HL-60 (cell line): ENCODE measurements around the gene SPOCK2.

Experiments used
- DNase-seq, 2 experiments: peaks; one replicate each; pipeline ENCODE4 v3.0.0-alpha.2; 2010 to 2020; ENCODE audit warnings: low read depth in 1 of 2, low spot score in 1 of 2
- H3K27ac ChIP-seq: fragments of 250-450 bp; sonication (Bioruptor Pico); replicated peaks from 2 replicates; pipeline ENCODE4 v1.5.1; 2020; ENCODE audit warnings: mild to moderate bottlenecking, moderate library complexity
- H3K27me3 ChIP-seq: fragments of 250-450 bp; sonication (Bioruptor Pico); 2 replicates; pipeline ENCODE4 v1.5.1; 2021; ENCODE audit warnings: mild to moderate bottlenecking, moderate library complexity; ENCODE audit not compliant: insufficient read depth, poor library complexity, severe bottlenecking
- H3K4me3 ChIP-seq: replicated peaks from 2 replicates; pipeline ENCODE4 v1.5.1; 2011; ENCODE audit warnings: mild to moderate bottlenecking, control low read depth, low read length; ENCODE audit not compliant: insufficient read depth
- GABPA ChIP-seq: IDR thresholded peaks from 2 replicates; pipeline ENCODE4 v1.6.1; 2012; ENCODE audit warnings: low read depth
- POLR2AphosphoS5 ChIP-seq: IDR thresholded peaks from 2 replicates; pipeline ENCODE4 v1.6.1; 2012; ENCODE audit warnings: low read depth
- SPI1 ChIP-seq: IDR thresholded peaks from 2 replicates; pipeline ENCODE4 v1.6.1; 2012; ENCODE audit warnings: low read depth, mild to moderate bottlenecking, borderline replicate concordance
- TF ChIP-seq, protein P1 (sequence below): IDR thresholded peaks from 2 replicates; pipeline ENCODE4 v1.6.1; 2012; ENCODE audit warnings: low read depth; ENCODE audit not compliant: insufficient replicate concordance
- TF ChIP-seq, protein P2 (sequence below): IDR thresholded peaks from one replicate; pipeline ENCODE4 v1.5.1; 2011; ENCODE audit warnings: low read length, control low read depth, inconsistent platforms; ENCODE audit not compliant: insufficient read depth

SPOCK2 gene

DNA sequence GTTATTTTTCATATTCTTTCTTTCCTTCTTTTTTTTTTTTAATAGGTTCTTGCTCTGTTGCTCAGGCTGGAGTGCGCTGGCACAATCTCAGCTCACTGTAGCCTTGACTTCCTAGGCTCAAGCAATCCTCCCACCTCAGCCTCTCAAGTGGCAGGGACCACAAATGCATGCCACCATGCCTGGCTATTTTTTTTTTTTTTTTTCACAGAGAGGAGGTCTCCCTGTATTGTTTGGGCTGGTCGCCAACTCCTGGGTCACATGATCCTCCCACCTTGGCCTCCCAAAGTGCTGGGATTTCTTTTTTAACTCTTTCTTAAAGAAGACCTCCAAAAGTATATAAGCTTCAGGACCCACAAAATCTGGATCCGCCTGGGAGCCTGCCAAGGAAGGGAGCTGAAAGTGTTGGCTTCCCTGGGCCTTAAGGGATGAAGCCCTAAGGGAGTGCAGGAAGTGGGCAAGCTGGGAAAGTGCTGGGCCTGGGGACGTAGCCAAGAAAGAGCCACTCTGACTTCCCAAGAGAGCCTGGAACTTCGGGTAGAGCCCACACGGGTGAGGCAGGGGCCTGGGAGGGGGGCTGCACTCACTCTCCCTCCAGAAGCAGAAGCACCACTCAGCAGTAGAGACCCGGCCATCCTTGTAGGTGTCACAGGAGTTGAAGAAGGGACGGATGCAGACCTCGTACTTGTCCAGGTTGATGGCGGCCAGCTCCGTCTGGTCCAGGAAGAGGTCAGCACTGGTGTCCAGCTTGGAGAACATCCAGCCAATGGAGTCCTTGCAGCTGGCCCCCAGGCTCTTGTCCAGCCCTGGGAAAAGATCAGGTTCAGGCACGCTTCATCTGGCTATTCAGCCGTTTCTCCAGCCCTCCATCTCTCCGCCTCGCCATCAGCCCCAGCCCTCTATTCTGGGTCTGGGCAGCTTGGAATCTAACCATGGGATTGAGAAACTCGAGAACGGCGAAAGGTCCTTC, 21.8 kb downstream of the SPOCK2 start:
- H3K27me3 ChIP-seq: no peaks in the 10 kb centered on the region
- H3K4me3 ChIP-seq: no peak overlapping the region
- no peak overlapping the region for H3K27ac ChIP-seq
- DNase-seq: no peak
- TF ChIP-seq, protein P1, sequence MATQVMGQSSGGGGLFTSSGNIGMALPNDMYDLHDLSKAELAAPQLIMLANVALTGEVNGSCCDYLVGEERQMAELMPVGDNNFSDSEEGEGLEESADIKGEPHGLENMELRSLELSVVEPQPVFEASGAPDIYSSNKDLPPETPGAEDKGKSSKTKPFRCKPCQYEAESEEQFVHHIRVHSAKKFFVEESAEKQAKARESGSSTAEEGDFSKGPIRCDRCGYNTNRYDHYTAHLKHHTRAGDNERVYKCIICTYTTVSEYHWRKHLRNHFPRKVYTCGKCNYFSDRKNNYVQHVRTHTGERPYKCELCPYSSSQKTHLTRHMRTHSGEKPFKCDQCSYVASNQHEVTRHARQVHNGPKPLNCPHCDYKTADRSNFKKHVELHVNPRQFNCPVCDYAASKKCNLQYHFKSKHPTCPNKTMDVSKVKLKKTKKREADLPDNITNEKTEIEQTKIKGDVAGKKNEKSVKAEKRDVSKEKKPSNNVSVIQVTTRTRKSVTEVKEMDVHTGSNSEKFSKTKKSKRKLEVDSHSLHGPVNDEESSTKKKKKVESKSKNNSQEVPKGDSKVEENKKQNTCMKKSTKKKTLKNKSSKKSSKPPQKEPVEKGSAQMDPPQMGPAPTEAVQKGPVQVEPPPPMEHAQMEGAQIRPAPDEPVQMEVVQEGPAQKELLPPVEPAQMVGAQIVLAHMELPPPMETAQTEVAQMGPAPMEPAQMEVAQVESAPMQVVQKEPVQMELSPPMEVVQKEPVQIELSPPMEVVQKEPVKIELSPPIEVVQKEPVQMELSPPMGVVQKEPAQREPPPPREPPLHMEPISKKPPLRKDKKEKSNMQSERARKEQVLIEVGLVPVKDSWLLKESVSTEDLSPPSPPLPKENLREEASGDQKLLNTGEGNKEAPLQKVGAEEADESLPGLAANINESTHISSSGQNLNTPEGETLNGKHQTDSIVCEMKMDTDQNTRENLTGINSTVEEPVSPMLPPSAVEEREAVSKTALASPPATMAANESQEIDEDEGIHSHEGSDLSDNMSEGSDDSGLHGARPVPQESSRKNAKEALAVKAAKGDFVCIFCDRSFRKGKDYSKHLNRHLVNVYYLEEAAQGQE: no peak
- TF ChIP-seq GABPA (no peak), POLR2AphosphoS5 (no peak), SPI1 (no peak)
- TF ChIP-seq, protein P2, sequence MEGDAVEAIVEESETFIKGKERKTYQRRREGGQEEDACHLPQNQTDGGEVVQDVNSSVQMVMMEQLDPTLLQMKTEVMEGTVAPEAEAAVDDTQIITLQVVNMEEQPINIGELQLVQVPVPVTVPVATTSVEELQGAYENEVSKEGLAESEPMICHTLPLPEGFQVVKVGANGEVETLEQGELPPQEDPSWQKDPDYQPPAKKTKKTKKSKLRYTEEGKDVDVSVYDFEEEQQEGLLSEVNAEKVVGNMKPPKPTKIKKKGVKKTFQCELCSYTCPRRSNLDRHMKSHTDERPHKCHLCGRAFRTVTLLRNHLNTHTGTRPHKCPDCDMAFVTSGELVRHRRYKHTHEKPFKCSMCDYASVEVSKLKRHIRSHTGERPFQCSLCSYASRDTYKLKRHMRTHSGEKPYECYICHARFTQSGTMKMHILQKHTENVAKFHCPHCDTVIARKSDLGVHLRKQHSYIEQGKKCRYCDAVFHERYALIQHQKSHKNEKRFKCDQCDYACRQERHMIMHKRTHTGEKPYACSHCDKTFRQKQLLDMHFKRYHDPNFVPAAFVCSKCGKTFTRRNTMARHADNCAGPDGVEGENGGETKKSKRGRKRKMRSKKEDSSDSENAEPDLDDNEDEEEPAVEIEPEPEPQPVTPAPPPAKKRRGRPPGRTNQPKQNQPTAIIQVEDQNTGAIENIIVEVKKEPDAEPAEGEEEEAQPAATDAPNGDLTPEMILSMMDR: no peak

DNA sequence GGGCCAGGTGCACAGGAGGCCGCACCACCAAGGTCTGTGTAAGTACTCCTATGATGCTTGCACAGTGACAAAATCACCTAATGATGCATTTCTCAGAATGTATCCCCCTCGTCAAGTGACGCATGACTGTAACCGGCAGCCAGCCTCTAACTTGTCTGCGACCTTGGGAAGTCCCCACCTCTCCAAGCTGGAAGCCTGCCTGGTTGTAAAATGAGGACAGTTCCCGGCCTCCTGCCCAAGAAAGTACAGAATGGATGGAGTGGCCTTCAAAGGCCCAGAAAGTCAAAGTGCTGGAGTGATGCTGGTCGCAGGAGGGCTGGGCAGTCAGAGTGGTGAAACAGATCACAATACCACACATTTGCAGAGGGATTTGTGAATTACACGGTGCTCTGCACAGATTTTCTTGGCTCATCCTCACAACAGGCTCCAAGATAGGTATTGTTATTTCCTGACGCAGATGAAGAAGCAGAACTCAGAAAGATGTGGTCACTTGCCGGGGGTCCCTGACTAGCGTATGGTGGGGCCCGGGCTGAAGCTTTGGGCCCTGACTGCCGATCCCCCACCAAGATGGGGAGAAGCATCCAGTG, 22.8 kb downstream of the SPOCK2 start:
- Histone ChIP-seq H3K4me3 (no peak overlapping the region), H3K27me3 (no peaks in the 10 kb centered on the region), H3K27ac (no peak overlapping the region)
- TF ChIP-seq, protein P2: no peak
- TF ChIP-seq SPI1: no peak
- TF ChIP-seq POLR2AphosphoS5: no peak
- TF ChIP-seq GABPA: no peak
- TF ChIP-seq, protein P1: no peak
- DNase-seq: no peak

DNA sequence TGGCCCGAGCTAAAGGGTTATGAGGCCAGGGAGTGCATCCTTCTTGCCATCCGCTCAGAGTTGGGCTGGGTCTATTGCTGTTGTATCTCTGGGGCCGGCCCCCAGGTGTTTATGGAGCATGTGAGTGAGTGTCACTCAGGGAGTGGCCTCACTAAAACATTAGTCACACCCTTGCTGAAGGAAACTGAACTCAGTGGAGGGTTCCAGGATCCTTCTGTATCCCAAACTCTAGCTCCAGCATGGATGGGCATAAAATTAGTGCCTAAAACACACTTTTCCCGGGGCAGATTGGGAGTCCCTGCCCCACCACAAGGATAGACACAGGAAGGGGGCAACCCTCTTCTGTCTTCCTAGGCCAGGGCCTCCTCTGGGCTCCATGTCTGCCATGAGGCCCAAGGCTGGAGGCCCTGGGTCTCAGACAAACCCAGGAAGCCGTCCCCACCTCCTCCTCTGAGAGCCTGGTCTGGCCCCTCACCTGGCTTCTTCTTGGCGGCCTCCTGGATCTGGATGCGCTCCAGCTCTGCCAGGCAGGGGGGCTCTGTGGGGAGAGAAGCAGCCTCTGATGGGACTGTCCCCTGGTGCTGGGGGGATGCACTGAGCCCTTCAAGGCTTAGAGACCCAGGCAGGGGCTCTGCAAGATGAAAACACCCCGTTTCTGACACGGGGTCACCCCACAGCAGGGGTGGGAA, 24.5 kb downstream of the SPOCK2 start:
- no peak for TF ChIP-seq GABPA
- no peak for TF ChIP-seq POLR2AphosphoS5
- TF ChIP-seq, protein P1: no peak
- TF ChIP-seq, protein P2: no peak
- no peak for TF ChIP-seq SPI1
- Histone ChIP-seq H3K27ac (no peak overlapping the region), H3K27me3 (no peaks in the 10 kb centered on the region), H3K4me3 (no peak overlapping the region)
- DNase-seq: no peak
